Smooth muscle cell (in vitro differentiated cells): ENCODE data around the gene TTC34. TPM values are rescaled to one million over a fixed set of nuclear protein-coding genes. Genes with fewer than 3 reads are reported as not detected.
"Not testable (repeated sequence)": the region's sequence is repeated elsewhere in the genome, so short reads cannot be mapped to it uniquely, and the experiment has no call there.

Experiments
- DNase-seq: peaks from one replicate; lab custom pipeline; 2025; ENCODE audit not compliant: unreplicated experiment; lab: John Stamatoyannopoulos, UW
- H2AFZ ChIP-seq: fragments of 200-600 bp; sonication (generic); 2 replicates; pipeline ENCODE4 v1.6.0; 2016; ENCODE audit warnings: antibody characterized with exemption, low read depth, mild to moderate bottlenecking
- H3F3A ChIP-seq: fragments of 200-600 bp; sonication (generic); 2 replicates; pipeline ENCODE4 v1.6.0; 2017; ENCODE audit warnings: antibody characterized with exemption, low read depth
- H3K27ac ChIP-seq: fragments of 200-600 bp; sonication (generic); 2 replicates; pipeline ENCODE4 v1.5.1; 2016; ENCODE audit warnings: low read depth, mild to moderate bottlenecking
- H3K27me3 ChIP-seq: fragments of 200-600 bp; sonication (generic); 2 replicates; pipeline ENCODE4 v1.6.1; 2016; ENCODE audit warnings: low read depth, mild to moderate bottlenecking
- H3K36me3 ChIP-seq: fragments of 200-600 bp; sonication (generic); 2 replicates; pipeline ENCODE4 v1.5.1; 2016; ENCODE audit warnings: low read depth
- H3K4me1 ChIP-seq: fragments of 200-600 bp; sonication (generic); 2 replicates; pipeline ENCODE4 v1.5.1; 2016; ENCODE audit warnings: low read depth
- H3K4me2 ChIP-seq: fragments of 200-600 bp; sonication (generic); 2 replicates; pipeline ENCODE4 v1.6.0; 2016; ENCODE audit warnings: mild to moderate bottlenecking
- H3K4me3 ChIP-seq: fragments of 200-600 bp; sonication (generic); 2 replicates; pipeline ENCODE4 v1.5.1; 2016; ENCODE audit warnings: mild to moderate bottlenecking
- H3K79me2 ChIP-seq: fragments of 200-600 bp; sonication (generic); 2 replicates; pipeline ENCODE4 v1.6.0; 2016; ENCODE audit warnings: low read depth, mild to moderate bottlenecking
- H3K9ac ChIP-seq: fragments of 200-600 bp; sonication (generic); 2 replicates; pipeline ENCODE4 v1.6.0; 2016; ENCODE audit warnings: low read depth
- H3K9me3 ChIP-seq: fragments of 200-600 bp; sonication (generic); replicated peaks from 2 replicates; pipeline ENCODE4 v1.5.1; 2016; ENCODE audit warnings: low read depth
- H4K20me1 ChIP-seq: fragments of 200-600 bp; sonication (generic); 2 replicates; pipeline ENCODE4 v1.6.0; 2016; ENCODE audit warnings: low read depth
- WGBS: methylation state at CpG from one replicate; pipeline ENCODE4 v1.1.7; 2016; ENCODE audit warnings: low lambda C conversion rate; 5-methylcytosine and 5-hydroxymethylcytosine counted together
- polyA plus RNA-seq: library from polyadenylated mRNA; unstranded; fragments of >200 nt; fragmentation: Nextera tagmentation; extraction: Ambion mirVana; gene quantifications from 2 replicates; pipeline ENCODE4 v1.2.1, GENCODE V29; 2016
- total RNA-seq: library from RNA; depleted of rRNA; stranded (reverse); fragments of >200 nt; gene quantifications from 2 replicates; pipeline ENCODE4 v1.2.3, GENCODE V29; 2014
- TF ChIP-seq, protein P1 (sequence below): fragments of 200-600 bp; sonication (generic); IDR thresholded peaks from 2 replicates; pipeline ENCODE4 v1.5.1; 2017; ENCODE audit warnings: borderline replicate concordance, mild to moderate bottlenecking, antibody characterized with exemption; ENCODE audit not compliant: insufficient read depth, poor library complexity, severe bottlenecking

Gene TTC34
- total and polyA plus RNA-seq, 2 experiments from 2014 or later, result 0.01 to 0.04 TPM

- WGBS, result 79% methylated on average over 5 of the region's 5 CpGs
- no peaks in the 10 kb centered on the region for H3K4me1 ChIP-seq
- H3K27ac ChIP-seq, result no peak overlapping the region
- no peaks in the 10 kb centered on the region for H3K36me3 ChIP-seq
- TF ChIP-seq, protein P1, sequence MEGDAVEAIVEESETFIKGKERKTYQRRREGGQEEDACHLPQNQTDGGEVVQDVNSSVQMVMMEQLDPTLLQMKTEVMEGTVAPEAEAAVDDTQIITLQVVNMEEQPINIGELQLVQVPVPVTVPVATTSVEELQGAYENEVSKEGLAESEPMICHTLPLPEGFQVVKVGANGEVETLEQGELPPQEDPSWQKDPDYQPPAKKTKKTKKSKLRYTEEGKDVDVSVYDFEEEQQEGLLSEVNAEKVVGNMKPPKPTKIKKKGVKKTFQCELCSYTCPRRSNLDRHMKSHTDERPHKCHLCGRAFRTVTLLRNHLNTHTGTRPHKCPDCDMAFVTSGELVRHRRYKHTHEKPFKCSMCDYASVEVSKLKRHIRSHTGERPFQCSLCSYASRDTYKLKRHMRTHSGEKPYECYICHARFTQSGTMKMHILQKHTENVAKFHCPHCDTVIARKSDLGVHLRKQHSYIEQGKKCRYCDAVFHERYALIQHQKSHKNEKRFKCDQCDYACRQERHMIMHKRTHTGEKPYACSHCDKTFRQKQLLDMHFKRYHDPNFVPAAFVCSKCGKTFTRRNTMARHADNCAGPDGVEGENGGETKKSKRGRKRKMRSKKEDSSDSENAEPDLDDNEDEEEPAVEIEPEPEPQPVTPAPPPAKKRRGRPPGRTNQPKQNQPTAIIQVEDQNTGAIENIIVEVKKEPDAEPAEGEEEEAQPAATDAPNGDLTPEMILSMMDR, result no peak
- H4K20me1 ChIP-seq, result no peaks in the 10 kb centered on the region
- H3K79me2 ChIP-seq, result no peaks in the 10 kb centered on the region
- H3K27me3 ChIP-seq, result no peaks in the 10 kb centered on the region
- no peak overlapping the region for H2AFZ ChIP-seq
- no peak overlapping the region for H3K9ac ChIP-seq
- peaks cover 16% of the 10 kb centered on the region for H3K9me3 ChIP-seq
- H3K4me3 ChIP-seq, result no peak overlapping the region
- no peaks in the 10 kb centered on the region for H3F3A ChIP-seq
- no peak for DNase-seq
- H3K4me2 ChIP-seq, result no peak overlapping the region
Observed at GRCh38 chr1:2783069-2783434, 18.4 kb downstream of the TTC34 start.

GRCh38 chr1:2781627-2782026, 19.9 kb downstream of the TTC34 start:
- H3K36me3 ChIP-seq, result no peaks in the 10 kb centered on the region
- no peaks in the 10 kb centered on the region for H3K27me3 ChIP-seq
- no peaks in the 10 kb centered on the region for H3K4me1 ChIP-seq
- H3K79me2 ChIP-seq, result no peaks in the 10 kb centered on the region
- H2AFZ ChIP-seq, result no peak overlapping the region
- H3K4me2 ChIP-seq, result no peak overlapping the region
- TF ChIP-seq, protein P1, result no peak
- no peaks in the 10 kb centered on the region for H3F3A ChIP-seq
- H3K9ac ChIP-seq, result no peak overlapping the region
- no peaks in the 10 kb centered on the region for H4K20me1 ChIP-seq
- no peak overlapping the region for H3K27ac ChIP-seq
- no peak for DNase-seq
- peaks cover 16% of the 10 kb centered on the region for H3K9me3 ChIP-seq
- H3K4me3 ChIP-seq, result no peak overlapping the region
- WGBS, result 43% methylated on average over 2 of the region's 2 CpGs

DNA sequence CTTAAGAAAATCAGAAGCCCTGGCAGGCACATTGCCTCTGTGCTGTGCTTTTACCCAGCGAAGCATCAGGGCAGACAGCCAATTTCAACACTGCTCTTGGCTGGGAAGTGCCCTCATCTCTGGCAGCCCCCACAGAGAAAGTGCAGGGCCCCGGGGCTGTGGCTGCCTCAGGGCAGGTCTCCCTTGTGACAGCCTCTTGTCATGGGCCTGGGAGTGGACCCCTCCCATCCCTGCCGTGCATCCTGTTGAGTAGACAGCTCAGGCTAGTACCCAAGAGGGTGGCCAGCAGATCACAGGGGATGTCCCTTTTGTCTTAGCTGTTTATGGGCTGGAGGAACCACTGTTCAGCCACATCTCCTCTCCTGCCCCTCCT, 23.3 kb downstream of the TTC34 start:
- Histone ChIP-seq H3F3A (no peaks in the 10 kb centered on the region), H3K79me2 (no peaks in the 10 kb centered on the region), H3K4me3 (no peak overlapping the region), H2AFZ (no peak overlapping the region), H3K4me1 (no peaks in the 10 kb centered on the region), H3K36me3 (no peaks in the 10 kb centered on the region), H3K4me2 (no peak overlapping the region), H4K20me1 (no peaks in the 10 kb centered on the region), H3K27ac (no peak overlapping the region), H3K9ac (no peak overlapping the region), H3K9me3 (peaks cover 16% of the 10 kb centered on the region), H3K27me3 (no peaks in the 10 kb centered on the region)
- 65% methylated on average over 3 of the region's 3 CpGs for WGBS
- TF ChIP-seq, protein P1, result no peak
- no peak for DNase-seq

GRCh38 chr1:2777424-2778219, 23.9 kb downstream of the TTC34 start:
- no peak overlapping the region for H3K4me3 ChIP-seq

GRCh38 chr1:2775333-2775732, 26.2 kb downstream of the TTC34 start:
- not testable (repeated sequence) for DNase-seq, H3K4me3 ChIP-seq, H2AFZ ChIP-seq, H3K9me3 ChIP-seq, H3K79me2 ChIP-seq, H3K27me3 ChIP-seq, H3K4me1 ChIP-seq, H3K9ac ChIP-seq, H3K36me3 ChIP-seq, H3F3A ChIP-seq, H3K27ac ChIP-seq, H3K4me2 ChIP-seq, H4K20me1 ChIP-seq
- WGBS, result 73% methylated on average over 4 of the region's 4 CpGs

More at GRCh38 chr1:2777424-2778219, 23.9 kb downstream of the TTC34 start:
- Histone ChIP-seq H2AFZ (no peak overlapping the region), H3K4me1 (no peaks in the 10 kb centered on the region), H4K20me1 (no peaks in the 10 kb centered on the region), H3K27me3 (no peaks in the 10 kb centered on the region), H3F3A (no peaks in the 10 kb centered on the region), H3K79me2 (no peaks in the 10 kb centered on the region), H3K9me3 (peaks cover 15% of the 10 kb centered on the region), H3K36me3 (no peaks in the 10 kb centered on the region), H3K27ac (no peak overlapping the region), H3K9ac (no peak overlapping the region), H3K4me2 (no peak overlapping the region)
- 72% methylated on average over 11 of the region's 12 CpGs for WGBS
- TF ChIP-seq, protein P1, result no peak
- no peak for DNase-seq
